Tibial artery (tissue), 4 donors: Measurements from ENCODE around the gene ZC3HAV1.
"Not testable (repeated sequence)": the region's sequence is repeated elsewhere in the genome, so short reads cannot be mapped to it uniquely, and the experiment has no call there.

ENCODE experiments used
- DNase-seq, 2 donors: peaks; one replicate each; pipeline ENCODE4 v3.0.0-alpha.2; 2019
- H3K27ac ChIP-seq, 2 donors: fragments of 200-600 bp; sonication (generic) in 1 of 2; 1 replicate in 1 of 2; 2 replicates in 1 of 2; pipeline ENCODE4 v1.5.1; 2018 to 2019; ENCODE audit warnings: mild to moderate bottlenecking in 1 of 2
- H3K27me3 ChIP-seq, 2 donors: fragments of 200-600 bp; sonication (generic) in 1 of 2; one replicate each; pipeline versions ENCODE4 v1.5.1 to v1.6.0; 2016 to 2019
- H3K36me3 ChIP-seq, 3 donors: fragments of 200-600 bp; sonication (generic) in 2 of 3; one replicate each; pipeline ENCODE4 v1.5.1; 2016 to 2019; ENCODE audit warnings: mild to moderate bottlenecking in 2 of 3
- H3K4me1 ChIP-seq, 4 donors: fragments of 200-600 bp; sonication (generic) in 2 of 4; 1 replicate in 3 of 4; 2 replicates in 1 of 4; pipeline ENCODE4 v1.5.1; 2016 to 2019
- H3K4me3 ChIP-seq, 2 donors: fragments of 200-600 bp; sonication (generic) in 1 of 2; 1 replicate in 1 of 2; 2 replicates in 1 of 2; pipeline ENCODE4 v1.5.1; 2018 to 2019; ENCODE audit warnings: mild to moderate bottlenecking in 2 of 2
- H3K9me3 ChIP-seq, 3 donors: fragments of 200-600 bp; sonication (generic) in 1 of 3; one replicate each; pipeline ENCODE4 v1.5.1; 2016 to 2019
- intact Hi-C: fragments of 100-400 bp; cut with DNase I; formaldehyde crosslinking; loops from one replicate; pipeline ENCODE4 v1.15.0; 2023; ENCODE audit warnings: low total_unique reads
- TF ChIP-seq, protein P1 (sequence below), 2 experiments: fragments of 200-600 bp in 1 of 2; fragments of 450-650 bp in 1 of 2; IDR thresholded peaks; one replicate each; pipeline ENCODE4 v1.5.1; 2017 to 2019; ENCODE audit warnings: antibody characterized with exemption in 2 of 2, mild to moderate bottlenecking in 1 of 2, moderate library complexity in 1 of 2

Gene ZC3HAV1

GRCh38 chr7:139094596-139094995, 14.9 kb downstream of the ZC3HAV1 start:
- TF ChIP-seq, protein P1, sequence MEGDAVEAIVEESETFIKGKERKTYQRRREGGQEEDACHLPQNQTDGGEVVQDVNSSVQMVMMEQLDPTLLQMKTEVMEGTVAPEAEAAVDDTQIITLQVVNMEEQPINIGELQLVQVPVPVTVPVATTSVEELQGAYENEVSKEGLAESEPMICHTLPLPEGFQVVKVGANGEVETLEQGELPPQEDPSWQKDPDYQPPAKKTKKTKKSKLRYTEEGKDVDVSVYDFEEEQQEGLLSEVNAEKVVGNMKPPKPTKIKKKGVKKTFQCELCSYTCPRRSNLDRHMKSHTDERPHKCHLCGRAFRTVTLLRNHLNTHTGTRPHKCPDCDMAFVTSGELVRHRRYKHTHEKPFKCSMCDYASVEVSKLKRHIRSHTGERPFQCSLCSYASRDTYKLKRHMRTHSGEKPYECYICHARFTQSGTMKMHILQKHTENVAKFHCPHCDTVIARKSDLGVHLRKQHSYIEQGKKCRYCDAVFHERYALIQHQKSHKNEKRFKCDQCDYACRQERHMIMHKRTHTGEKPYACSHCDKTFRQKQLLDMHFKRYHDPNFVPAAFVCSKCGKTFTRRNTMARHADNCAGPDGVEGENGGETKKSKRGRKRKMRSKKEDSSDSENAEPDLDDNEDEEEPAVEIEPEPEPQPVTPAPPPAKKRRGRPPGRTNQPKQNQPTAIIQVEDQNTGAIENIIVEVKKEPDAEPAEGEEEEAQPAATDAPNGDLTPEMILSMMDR (IDR thresholded peaks at IDR 0.05) = no peak
- DNase-seq = no peak
- H3K27ac ChIP-seq = no peak overlapping the region
- no peaks in the 10 kb centered on the region for H3K36me3 ChIP-seq
- peaks cover 0 to 4% (median 0%) of the 10 kb centered on the region in 4 donors for H3K4me1 ChIP-seq
- H3K4me3 ChIP-seq = no peak overlapping the region
- no peaks in the 10 kb centered on the region for H3K27me3 ChIP-seq
- intact Hi-C loops = no loop called here
- no peaks in the 10 kb centered on the region for H3K9me3 ChIP-seq

- Histone ChIP-seq H3K9me3 (no peaks in the 10 kb centered on the region), H3K4me3 (no peak overlapping the region), H3K27ac (no peak overlapping the region), H3K27me3 (no peaks in the 10 kb centered on the region), H3K4me1 (peaks cover 0 to 4% (median 0%) of the 10 kb centered on the region in 4 donors), H3K36me3 (peaks cover 0 to 4% (median 0%) of the 10 kb centered on the region in 3 donors)
- TF ChIP-seq, protein P1 (IDR thresholded peaks at IDR 0.05) = no peak
- intact Hi-C loops = no loop called here
- no peak for DNase-seq
These were observed 15.5 kb downstream of the ZC3HAV1 start for GRCh38 chr7:139094030-139094429.

GRCh38 chr7:139093512-139093911, 16.0 kb downstream of the ZC3HAV1 start:
- H3K27ac ChIP-seq = not testable (repeated sequence)

GRCh38 chr7:139092090-139092796, 17.3 kb downstream of the ZC3HAV1 start:
- Histone ChIP-seq H3K9me3 (no peaks in the 10 kb centered on the region), H3K4me1 (peaks cover 0 to 4% (median 0%) of the 10 kb centered on the region in 4 donors), H3K4me3 (no peak overlapping the region), H3K27ac (no peak overlapping the region), H3K36me3 (peaks cover 4 to 17% (median 16%) of the 10 kb centered on the region in 3 donors), H3K27me3 (no peaks in the 10 kb centered on the region)
- TF ChIP-seq, protein P1 (IDR thresholded peaks at IDR 0.05) = no peak
- DNase-seq = no peak
- intact Hi-C loops = no loop called here

More at GRCh38 chr7:139093512-139093911, 16.0 kb downstream of the ZC3HAV1 start:
- H3K36me3 ChIP-seq, intact Hi-C loops, H3K4me1 ChIP-seq, DNase-seq, H3K4me3 ChIP-seq, H3K9me3 ChIP-seq, H3K27me3 ChIP-seq: not testable (repeated sequence)

GRCh38 chr7:139091677-139091996, 17.9 kb downstream of the ZC3HAV1 start:
- DNase-seq = no peak
- no peaks in the 10 kb centered on the region for H3K27me3 ChIP-seq
- no peaks in the 10 kb centered on the region for H3K9me3 ChIP-seq
- H3K4me3 ChIP-seq = no peak overlapping the region
- intact Hi-C loops = no loop called here
- peaks cover 10 to 23% (median 22%) of the 10 kb centered on the region in 3 donors for H3K36me3 ChIP-seq
- peaks cover 0 to 4% (median 0%) of the 10 kb centered on the region in 4 donors for H3K4me1 ChIP-seq
- no peak overlapping the region for H3K27ac ChIP-seq
- TF ChIP-seq, protein P1 (IDR thresholded peaks at IDR 0.05) = no peak

GRCh38 chr7:139089118-139089517, 20.4 kb downstream of the ZC3HAV1 start:
- H3K9me3 ChIP-seq = no peaks in the 10 kb centered on the region
- intact Hi-C loops = no loop called here
- no peak for DNase-seq
- H3K4me1 ChIP-seq = no peaks in the 10 kb centered on the region
- peaks cover 26 to 47% (median 43%) of the 10 kb centered on the region in 3 donors for H3K36me3 ChIP-seq
- no peaks in the 10 kb centered on the region for H3K27me3 ChIP-seq
- no peak overlapping the region for H3K27ac ChIP-seq
- no peak overlapping the region for H3K4me3 ChIP-seq
- TF ChIP-seq, protein P1 (IDR thresholded peaks at IDR 0.05) = no peak
